DOHH2 (cell line): ENCODE results near the gene NYAP1.
"Not testable (repeated sequence)": the region's sequence is repeated elsewhere in the genome, so short reads cannot be mapped to it uniquely, and the experiment has no call there.

ENCODE experiments used
- H3F3A ChIP-seq: fragments of 200-600 bp; sonication (generic), shearing (Covaris generic); 2 replicates; pipeline ENCODE4 v1.6.0; 2016; ENCODE audit warnings: antibody characterized with exemption, mild to moderate bottlenecking; ENCODE audit not compliant: control insufficient read depth, insufficient read depth
- H3K27ac ChIP-seq: fragments of 200-600 bp; sonication (generic); 2 replicates; pipeline ENCODE4 v1.5.1; 2014; ENCODE audit warnings: low read depth, mild to moderate bottlenecking, low read length, moderate library complexity
- H3K27me3 ChIP-seq: fragments of 200-600 bp; sonication (generic); 2 replicates; pipeline ENCODE4 v1.6.1; 2014; ENCODE audit warnings: mild to moderate bottlenecking, low read length, mixed read lengths; ENCODE audit not compliant: control insufficient read depth
- H3K36me3 ChIP-seq: fragments of 200-600 bp; sonication (generic); 2 replicates; pipeline ENCODE4 v1.6.1; 2014; ENCODE audit warnings: mild to moderate bottlenecking, low read length, moderate library complexity, mixed read lengths; ENCODE audit not compliant: control insufficient read depth
- H3K4me1 ChIP-seq: fragments of 200-600 bp; sonication (generic); 2 replicates; pipeline ENCODE4 v1.6.1; 2014; ENCODE audit warnings: mild to moderate bottlenecking, low read length, mixed read lengths; ENCODE audit not compliant: control insufficient read depth
- H3K4me2 ChIP-seq: fragments of 200-600 bp; sonication (generic); 2 replicates; pipeline ENCODE4 v1.6.0; 2014; ENCODE audit warnings: mild to moderate bottlenecking, low read length, moderate library complexity
- H3K4me3 ChIP-seq: fragments of 200-600 bp; sonication (generic); 2 replicates; pipeline ENCODE4 v1.5.1; 2014; ENCODE audit warnings: mild to moderate bottlenecking, low read length, mixed read lengths
- H3K79me2 ChIP-seq: fragments of 200-600 bp; sonication (generic); 2 replicates; pipeline ENCODE4 v1.6.1; 2014; ENCODE audit warnings: mild to moderate bottlenecking, low read length, mixed read lengths; ENCODE audit not compliant: control insufficient read depth
- H3K9me2 ChIP-seq: fragments of 200-600 bp; sonication (generic); replicated peaks from 2 replicates; pipeline ENCODE4 v1.6.1; 2014; ENCODE audit warnings: mild to moderate bottlenecking, low read length, mixed read lengths; ENCODE audit not compliant: control insufficient read depth
- H3K9me3 ChIP-seq: fragments of 200-600 bp; sonication (generic); 2 replicates; pipeline ENCODE4 v1.6.1; 2014; ENCODE audit warnings: antibody characterized with exemption, low read length, mixed read lengths; ENCODE audit not compliant: control insufficient read depth, insufficient read depth
- H4K20me1 ChIP-seq: fragments of 200-600 bp; sonication (generic); 2 replicates; pipeline ENCODE4 v1.6.0; 2014; ENCODE audit warnings: low read depth, mild to moderate bottlenecking, antibody characterized with exemption, low read length, moderate library complexity; ENCODE audit not compliant: control insufficient read depth, insufficient read depth
- EZH2phosphoT487 ChIP-seq: fragments of 200-600 bp; sonication (generic); IDR thresholded peaks from 2 replicates; pipeline ENCODE4 v1.6.1; 2017; ENCODE audit warnings: borderline replicate concordance, mild to moderate bottlenecking, antibody characterized with exemption, low read length, moderate library complexity, mixed read lengths
- TF ChIP-seq, protein P1 (sequence below): fragments of 200-600 bp; sonication (generic); IDR thresholded peaks from one replicate; pipeline ENCODE4 v1.5.1; 2014; ENCODE audit warnings: antibody characterized with exemption, mild to moderate bottlenecking, low read depth, low read length; ENCODE audit not compliant: poor library complexity, severe bottlenecking

Gene NYAP1

DNA sequence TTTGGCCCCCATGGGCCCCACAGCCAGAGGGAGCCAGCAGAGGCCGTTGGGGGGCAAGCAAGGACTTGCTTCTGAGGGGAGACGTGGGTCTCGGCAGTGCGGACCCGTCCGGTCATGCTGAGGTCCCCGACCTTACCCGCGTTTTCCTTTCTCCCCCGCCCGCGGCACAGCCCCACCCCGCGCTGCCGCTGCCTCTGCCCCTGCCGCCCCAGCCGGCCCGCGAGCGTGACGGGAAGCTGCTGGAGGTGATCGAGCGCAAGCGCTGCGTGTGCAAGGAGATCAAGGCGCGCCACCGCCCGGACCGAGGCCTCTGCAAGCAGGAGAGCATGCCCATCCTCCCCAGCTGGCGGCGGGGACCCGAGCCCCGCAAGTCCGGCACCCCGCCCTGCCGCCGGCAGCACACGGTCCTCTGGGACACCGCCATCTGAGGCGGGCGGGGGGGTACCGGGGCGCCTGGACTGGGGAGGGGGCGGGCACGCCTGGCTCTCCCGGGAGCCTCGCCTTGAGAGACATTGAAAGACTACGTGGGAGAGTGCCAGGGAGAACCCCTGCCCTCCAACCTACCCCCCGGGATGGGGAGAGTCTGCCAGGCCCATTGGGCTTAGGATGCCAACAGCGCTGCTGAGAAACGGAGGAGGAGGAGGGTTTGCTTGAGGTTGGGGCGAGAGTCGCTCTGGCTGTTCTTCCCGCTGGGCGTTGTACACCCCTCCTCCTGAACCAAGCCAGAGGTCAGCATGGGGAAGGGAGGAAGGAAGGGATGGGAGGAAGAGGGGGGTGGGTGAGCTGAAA, 9.9 kb downstream of the NYAP1 start:
- H3K9me2 ChIP-seq, result no peaks in the 10 kb centered on the region
- H3K4me1 ChIP-seq, result peaks cover 25% of the 10 kb centered on the region
- H4K20me1 ChIP-seq, result no peaks in the 10 kb centered on the region
- no peaks in the 10 kb centered on the region for H3K9me3 ChIP-seq
- H3K36me3 ChIP-seq, result no peaks in the 10 kb centered on the region
- no peak overlapping the region for H3K27ac ChIP-seq
- H3K4me2 ChIP-seq, result peak overlapping the region; percentile 48
- no peaks in the 10 kb centered on the region for H3F3A ChIP-seq
- no peaks in the 10 kb centered on the region for H3K79me2 ChIP-seq
- H3K27me3 ChIP-seq, result peaks cover 67% of the 10 kb centered on the region
- TF ChIP-seq, protein P1, sequence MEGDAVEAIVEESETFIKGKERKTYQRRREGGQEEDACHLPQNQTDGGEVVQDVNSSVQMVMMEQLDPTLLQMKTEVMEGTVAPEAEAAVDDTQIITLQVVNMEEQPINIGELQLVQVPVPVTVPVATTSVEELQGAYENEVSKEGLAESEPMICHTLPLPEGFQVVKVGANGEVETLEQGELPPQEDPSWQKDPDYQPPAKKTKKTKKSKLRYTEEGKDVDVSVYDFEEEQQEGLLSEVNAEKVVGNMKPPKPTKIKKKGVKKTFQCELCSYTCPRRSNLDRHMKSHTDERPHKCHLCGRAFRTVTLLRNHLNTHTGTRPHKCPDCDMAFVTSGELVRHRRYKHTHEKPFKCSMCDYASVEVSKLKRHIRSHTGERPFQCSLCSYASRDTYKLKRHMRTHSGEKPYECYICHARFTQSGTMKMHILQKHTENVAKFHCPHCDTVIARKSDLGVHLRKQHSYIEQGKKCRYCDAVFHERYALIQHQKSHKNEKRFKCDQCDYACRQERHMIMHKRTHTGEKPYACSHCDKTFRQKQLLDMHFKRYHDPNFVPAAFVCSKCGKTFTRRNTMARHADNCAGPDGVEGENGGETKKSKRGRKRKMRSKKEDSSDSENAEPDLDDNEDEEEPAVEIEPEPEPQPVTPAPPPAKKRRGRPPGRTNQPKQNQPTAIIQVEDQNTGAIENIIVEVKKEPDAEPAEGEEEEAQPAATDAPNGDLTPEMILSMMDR, result peak; percentile 13
- TF ChIP-seq EZH2phosphoT487, result peak; percentile 86; the same call in 1 of the 2 replicates
- peak overlapping the region; percentile 47 for H3K4me3 ChIP-seq

- Histone ChIP-seq H3K4me3 (no peak overlapping the region), H3K9me3 (no peaks in the 10 kb centered on the region), H3K4me2 (no peak overlapping the region), H3F3A (no peaks in the 10 kb centered on the region), H3K4me1 (peaks cover 10% of the 10 kb centered on the region), H4K20me1 (no peaks in the 10 kb centered on the region), H3K27me3 (peaks cover 56% of the 10 kb centered on the region), H3K79me2 (no peaks in the 10 kb centered on the region), H3K9me2 (no peaks in the 10 kb centered on the region), H3K36me3 (no peaks in the 10 kb centered on the region), H3K27ac (no peak overlapping the region)
- 0 out of 2 replicates have a peak, but pooled peaks have one; percentile 14 for TF ChIP-seq EZH2phosphoT487
- TF ChIP-seq, protein P1, result no peak
Observed at GRCh38 chr7:100496509-100496908, 12.8 kb downstream of the NYAP1 start.

DNA sequence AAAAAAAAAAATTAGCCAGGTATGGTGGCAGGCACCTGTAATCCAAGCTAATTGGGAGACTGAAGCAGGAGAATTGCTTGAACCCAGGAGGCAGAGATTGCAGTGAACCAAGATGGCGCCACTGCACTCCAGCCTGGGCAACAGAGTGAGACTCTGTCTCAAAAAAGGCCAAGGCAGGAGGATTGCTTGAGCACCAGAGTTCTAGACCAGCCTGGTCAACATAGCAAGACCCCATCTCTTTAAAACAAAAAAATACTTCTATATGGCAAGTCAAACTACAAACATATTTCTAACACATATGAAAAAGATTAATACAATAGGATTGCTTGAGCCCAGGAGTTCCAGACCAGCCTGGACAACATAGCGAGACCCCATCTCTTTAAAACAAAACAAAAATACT, 17.0 kb downstream of the NYAP1 start:
- not testable (repeated sequence) for H3K79me2 ChIP-seq, H4K20me1 ChIP-seq, H3K27ac ChIP-seq, H3K36me3 ChIP-seq, H3K4me2 ChIP-seq, H3F3A ChIP-seq, H3K4me3 ChIP-seq, H3K9me2 ChIP-seq, H3K4me1 ChIP-seq, H3K9me3 ChIP-seq
- peaks cover 37% of the 10 kb centered on the region for H3K27me3 ChIP-seq

GRCh38 chr7:100504031-100504430, 20.3 kb downstream of the NYAP1 start:
- H3F3A ChIP-seq, H3K27ac ChIP-seq, H3K36me3 ChIP-seq, H3K4me1 ChIP-seq, H3K4me3 ChIP-seq, H4K20me1 ChIP-seq, H3K9me2 ChIP-seq, H3K9me3 ChIP-seq, H3K4me2 ChIP-seq, H3K79me2 ChIP-seq: not testable (repeated sequence)
- peaks cover 25% of the 10 kb centered on the region for H3K27me3 ChIP-seq
